ENCODE measurements around the gene HSBP1.

HSBP1 gene

DNA sequence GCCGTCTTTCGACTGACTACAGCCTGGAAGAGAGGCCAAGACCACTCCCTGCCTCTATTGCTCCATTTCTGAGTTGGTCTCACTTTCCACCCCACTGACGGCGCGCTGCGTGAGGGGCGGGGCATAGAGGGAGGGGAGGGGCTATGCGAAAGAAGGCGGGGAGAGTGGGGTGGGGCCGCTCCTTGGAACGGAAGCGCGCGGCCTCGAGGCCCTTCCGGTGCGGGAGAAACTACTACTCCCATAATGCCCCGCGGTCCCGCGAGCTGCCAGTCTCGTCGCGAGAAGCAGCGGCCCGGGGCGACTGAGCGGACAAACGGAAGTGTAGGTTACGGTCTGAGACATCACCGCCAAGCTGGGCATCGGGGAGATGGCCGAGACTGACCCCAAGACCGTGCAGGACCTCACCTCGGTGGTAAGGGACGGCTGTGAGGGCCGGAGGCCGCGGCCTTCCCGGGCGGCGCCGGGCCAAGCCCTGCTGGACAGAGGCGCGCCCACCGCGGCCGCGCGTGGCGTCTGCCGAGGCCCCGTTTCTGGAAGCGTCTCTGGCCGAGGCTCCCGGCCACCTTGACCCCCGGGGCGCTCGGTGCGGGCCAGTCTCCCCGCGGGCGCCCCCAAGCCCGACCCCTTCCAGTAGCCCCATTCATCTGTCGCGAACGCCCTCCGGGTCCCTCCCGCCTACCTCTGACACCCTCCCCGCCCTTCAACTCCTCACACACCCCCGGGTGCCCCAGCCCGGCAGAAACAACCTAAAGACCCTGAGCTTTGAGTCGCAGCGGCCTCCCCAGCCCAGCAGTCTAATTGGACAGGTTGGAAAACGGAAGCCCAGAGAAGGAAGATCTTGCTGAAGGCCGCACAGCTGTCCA lies at the start of gene HSBP1:
HSBP1 (plus strand) TSS at position 269 of the 863 bp plus-strand sequence; CDS start at position 368, 99 bp downstream.
- peak; percentile 85 for DNase-seq

DNA sequence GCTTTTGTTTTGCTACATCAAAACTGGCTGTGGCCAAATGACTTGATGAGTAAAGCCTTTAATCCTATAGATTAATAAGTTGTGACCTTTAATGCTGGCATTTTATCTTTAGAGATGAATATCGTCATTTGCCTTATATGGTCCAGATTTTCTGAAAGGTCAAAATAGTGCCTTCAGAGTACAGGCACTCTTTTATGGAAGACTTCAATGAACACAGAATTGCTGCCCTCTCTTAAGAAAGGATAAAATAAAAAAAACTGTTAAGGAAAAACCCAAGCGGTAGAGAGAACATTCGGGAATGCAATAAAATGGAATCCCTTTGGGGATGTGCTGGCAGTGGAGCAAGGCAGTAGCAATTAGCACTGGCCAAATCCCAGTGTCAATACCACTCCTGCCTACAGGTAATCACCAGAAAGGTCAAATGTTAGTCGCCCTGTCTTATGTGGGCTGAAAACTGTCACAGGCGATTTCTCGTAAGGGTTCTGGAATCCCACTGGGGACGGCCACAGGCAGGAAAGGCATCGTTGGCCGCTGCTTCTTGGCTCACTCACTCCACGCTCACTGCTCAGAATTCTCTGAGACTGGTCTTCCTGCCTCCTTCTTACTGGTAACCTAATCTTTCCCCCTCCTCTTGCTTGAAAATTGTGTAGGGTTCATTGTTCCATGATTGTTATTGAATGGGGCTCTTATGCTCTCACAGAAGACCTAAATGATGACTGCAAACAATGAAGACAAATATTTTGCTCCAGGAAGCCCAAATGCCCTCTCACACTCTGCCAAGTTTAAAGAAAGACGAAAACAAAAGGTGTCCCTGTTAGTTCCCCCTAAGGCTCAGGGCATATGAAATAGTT lies 45.4 kb upstream of the HSBP1 start:
- DNase-seq: no peak

DNA sequence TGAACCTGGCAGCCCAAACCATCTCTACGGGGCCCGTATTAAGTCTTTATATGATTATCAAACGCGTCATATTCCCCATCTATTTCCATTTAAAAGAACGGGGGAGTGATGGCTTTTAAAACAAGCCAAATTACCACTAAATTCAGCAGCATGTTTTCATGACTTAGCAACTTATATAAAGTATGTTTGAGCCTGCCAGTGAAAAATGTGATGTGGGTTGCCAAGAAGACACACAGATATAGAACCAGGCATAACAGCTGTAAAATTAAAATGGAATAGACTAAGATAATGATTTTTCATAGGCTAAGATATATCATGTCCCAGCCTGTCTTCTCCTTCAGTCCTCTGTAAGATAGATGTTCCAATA lies 44.8 kb upstream of the HSBP1 start:
- no peak for DNase-seq

DNA sequence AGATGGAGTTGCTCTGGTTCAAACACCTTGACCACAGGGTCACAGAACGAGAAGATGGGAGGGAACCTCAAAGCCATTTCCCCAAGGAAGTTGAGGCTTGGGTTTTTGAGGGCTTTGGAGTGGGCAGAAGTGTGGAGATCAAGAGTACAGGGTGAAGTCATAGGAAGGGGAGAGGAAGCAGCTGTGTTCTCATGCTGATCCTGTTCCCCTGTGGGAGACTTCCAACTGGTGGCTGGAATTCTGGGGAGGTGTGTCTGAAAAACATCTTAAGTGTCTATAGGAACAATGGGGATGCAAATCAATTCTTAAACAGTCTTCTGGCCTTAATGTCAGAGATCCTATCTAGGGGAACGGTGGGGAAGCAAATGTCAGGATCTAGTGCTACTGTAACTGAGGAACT lies 38.8 kb upstream of the HSBP1 start:
- DNase-seq: no peak

DNA sequence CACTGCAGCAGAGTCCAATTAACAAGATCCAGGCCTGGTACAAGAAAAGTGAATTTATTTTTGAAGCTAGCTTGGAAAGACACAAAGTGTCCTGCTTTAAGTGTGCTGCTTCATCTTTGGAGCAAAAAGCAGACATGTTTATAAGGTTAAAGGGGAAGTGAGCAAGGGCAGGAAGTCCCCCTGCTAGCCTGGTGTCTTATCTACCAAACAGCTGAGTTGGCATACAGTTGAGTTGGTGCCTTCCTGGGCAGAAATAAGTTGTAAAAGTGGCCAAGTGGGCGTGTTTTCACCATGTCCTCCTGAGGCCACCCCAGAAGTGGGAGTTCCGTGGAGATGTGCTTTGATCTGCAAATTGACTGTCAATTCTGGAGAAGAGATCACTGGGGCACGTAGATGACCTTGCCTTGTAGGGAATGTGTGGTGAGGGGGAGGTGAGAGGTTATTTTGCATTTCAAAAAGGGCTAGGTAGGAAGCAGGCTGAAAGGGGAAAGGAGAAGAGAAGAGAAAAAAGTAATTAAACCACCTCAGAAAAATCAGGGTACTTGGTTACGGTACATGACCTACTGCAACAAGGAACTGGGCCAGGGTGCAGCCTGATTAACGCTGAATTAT lies 38.3 kb upstream of the HSBP1 start:
- no peak for DNase-seq

DNA sequence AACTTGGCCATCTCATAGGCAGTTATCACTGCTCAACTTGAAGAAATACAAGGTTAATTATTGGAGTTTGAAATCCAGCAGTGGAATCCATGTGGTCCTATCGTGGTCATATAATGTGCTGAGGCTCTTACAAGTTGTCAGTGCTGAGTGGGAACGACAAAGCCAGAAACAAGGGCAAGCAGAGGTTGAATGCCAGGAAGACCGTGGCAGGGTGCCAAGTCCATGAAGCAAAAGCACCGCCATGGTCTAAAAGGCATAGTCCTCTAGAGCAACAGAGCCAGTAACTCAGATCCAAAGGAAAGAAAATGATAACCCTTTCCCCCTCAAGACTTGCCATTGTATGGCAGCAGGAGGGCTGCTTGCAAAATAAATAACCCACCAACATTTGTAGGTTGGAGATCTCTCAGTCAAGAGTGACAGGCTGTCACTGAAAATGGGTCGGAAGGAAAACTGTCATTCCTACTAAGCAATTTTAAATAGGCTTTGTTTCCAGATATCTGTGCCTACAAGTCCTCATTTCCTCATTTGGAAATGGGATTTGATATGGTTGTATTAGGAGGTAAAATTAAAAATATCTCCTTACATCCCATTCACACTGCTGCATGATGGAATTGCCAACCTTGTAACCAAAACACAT lies 36.4 kb upstream of the HSBP1 start:
- no peak for DNase-seq

DNA sequence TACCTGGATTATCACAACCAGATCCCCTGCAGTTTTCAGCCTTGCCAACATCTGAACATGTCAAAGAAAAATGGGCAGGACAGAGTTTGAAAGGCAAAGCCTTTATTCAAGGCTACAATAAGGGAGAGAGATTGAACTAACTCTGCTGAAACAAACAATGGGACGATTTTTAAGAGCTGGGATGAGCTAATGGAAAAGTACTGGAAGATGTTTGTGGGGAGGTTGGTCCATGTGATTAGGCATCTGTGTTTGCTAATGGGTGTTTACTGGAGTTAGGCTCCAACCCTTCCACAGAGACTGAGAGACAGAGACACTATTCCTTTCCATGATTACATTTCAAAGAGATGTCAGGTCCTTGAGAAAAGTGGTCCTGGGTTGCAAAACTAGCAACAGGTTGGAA lies 35.0 kb upstream of the HSBP1 start:
- DNase-seq: no peak

DNA sequence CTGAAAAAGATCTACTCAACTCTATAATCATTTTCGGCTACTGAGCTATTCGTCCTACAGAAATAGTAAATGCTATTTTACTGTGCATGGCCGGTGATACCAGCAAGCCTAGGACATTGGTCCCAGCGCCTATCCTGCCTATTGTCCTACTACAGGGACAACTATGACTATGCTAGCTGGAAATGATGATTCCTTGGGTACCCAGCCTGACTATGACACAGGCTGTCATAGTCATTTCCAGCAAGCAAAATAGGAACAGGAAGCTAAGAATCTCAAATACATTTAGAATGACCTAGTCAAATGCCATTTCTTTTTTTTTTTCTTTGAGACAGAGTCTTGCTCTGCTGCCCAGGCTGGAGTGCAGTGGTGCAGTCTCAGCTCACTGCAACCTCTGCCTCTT lies 33.7 kb upstream of the HSBP1 start:
- no peak for DNase-seq

DNA sequence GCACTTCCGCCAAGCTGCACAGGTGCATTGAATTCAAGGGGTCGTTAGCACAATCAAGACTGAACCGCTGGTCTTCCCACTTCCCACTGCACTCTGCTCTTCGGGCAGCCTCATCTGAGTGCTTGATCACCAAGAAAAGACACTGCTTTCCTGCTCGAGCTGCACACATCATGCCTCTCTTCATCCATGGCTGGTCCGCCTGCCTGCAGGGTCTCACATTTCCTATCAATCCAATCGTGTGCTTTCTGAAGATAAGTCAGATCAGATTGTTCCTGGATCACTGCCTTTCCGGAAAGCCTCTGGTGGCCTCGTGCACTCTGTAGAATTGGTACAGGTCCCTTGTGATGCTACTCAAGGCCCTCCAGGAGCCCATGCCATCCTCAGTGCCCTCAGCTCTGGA lies 30.8 kb upstream of the HSBP1 start:
- no peak for DNase-seq

DNA sequence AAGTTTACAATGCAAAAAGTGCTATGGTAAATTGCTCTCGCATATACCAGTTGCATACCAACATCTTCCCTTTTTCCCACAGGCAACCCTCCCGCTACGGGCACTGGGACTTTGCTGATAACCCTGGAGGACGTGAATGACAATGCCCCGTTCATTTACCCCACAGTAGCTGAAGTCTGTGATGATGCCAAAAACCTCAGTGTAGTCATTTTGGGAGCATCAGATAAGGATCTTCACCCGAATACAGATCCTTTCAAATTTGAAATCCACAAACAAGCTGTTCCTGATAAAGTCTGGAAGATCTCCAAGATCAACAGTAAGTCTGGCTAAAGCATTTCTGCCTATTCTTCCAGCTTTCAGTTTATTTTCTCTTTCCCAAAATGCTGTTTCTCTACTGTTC lies 27.9 kb upstream of the HSBP1 start:
- no peak for DNase-seq

DNA sequence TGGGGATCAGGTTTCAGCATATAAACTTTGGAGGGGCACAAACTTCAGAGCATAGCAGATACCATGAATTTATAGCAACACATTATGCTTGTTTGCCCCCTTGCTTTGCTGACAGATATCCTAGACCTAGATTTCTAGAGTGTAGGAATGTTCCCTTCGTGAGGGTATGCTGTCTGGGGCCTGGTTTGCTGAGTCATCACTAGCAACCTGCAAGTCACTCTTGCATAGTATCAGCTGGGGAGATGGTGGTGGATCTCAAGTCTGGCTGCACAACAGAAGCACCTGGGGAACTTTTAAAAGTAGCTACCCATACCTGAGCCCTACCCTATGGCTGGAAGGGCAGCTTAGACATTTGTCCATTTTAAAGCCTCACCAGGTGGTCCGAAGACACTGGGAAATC lies 22.3 kb upstream of the HSBP1 start:
- DNase-seq: no peak

DNA sequence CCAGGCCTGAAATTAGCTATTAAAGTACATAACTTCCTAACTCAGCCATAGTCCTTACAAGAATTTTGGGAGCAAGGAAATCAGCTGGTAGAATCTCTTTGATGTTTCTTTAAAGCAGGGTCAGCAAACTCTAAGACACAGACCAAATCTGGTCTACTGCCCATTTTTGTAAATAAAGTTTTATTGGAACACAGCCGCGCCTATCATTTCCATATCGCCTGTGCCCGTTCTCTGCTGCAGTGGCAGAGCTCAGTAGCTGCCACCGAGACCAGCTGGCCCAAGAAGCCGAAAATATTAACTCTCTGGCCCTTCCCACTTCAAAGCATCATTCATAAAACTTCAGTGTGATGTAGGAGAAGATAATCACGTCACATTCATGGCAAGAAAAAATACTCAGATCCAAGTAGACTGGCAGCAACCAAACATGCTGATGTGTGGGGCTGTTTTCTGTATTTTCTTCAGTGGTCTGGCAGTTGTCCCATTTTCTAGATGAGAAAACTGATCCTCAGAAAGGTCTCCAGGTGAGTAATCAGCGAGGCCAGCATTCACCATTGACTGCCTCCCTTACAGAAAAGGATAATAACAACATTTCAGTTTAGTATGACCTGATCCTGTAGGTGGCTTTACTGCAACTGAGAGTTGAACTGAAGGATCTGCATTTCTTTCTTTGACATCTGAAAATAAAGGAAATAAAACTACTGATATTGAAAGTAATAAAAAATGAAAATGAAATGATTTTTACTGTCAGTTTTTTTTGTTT lies 18.0 kb upstream of the HSBP1 start:
- no peak for DNase-seq

DNA sequence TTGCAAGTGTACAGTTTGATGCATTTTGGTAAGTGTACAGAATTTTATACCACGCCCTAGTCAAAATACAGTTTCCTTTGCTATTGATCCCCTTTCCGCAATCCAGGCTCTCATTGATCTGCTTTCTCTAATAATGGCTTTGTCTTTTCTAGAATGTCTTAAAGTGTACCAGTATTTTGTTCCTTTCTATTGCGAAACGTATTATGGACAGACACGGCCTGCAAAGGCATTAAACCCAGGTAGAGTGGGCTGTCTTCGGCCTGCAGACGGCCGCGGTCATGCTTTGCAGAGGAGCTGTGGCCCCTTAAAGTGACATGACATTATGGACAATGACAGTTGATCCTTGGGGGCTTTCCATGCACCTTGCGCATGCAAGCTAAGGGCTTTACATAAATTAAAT lies 15.9 kb upstream of the HSBP1 start:
- no peak for DNase-seq

DNA sequence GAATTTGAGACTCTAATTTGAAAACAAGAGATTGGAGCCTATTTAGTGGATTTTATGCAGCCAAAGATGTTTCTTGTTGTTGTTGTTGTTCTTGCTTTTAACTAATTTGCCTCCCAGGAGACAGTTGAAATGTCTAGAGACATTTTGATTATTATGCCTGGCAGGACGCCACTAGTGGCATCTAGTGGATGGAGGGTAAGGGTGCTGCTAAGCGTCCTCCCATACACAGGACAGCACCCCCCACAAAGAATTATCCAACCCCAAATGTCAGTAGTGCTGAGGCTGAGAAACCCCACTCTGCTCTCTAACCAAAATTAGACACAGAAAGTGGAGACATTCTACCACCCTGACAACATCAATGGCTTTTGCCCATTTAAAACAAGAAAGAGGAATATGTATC lies 15.4 kb upstream of the HSBP1 start:
- DNase-seq: no peak

DNA sequence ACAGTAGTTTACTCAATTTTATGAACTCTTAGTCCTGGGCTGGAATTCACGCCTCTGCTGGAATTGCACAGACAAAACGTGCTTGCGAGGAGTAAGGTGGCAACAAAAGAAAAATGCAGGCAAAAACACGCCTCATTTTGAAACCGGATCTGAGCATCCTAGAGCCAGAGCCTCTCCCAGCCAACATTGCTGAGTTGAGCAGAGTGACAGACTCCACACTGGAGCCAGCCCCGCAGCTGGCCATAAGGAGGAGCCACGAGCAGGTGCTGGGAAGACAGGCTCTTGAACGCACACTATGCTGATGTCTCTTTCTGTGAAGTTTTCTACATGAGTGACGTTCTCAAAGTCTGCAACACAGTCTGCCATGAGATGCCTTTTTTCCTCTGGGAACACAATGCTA lies 14.6 kb upstream of the HSBP1 start:
- no peak for DNase-seq

DNA sequence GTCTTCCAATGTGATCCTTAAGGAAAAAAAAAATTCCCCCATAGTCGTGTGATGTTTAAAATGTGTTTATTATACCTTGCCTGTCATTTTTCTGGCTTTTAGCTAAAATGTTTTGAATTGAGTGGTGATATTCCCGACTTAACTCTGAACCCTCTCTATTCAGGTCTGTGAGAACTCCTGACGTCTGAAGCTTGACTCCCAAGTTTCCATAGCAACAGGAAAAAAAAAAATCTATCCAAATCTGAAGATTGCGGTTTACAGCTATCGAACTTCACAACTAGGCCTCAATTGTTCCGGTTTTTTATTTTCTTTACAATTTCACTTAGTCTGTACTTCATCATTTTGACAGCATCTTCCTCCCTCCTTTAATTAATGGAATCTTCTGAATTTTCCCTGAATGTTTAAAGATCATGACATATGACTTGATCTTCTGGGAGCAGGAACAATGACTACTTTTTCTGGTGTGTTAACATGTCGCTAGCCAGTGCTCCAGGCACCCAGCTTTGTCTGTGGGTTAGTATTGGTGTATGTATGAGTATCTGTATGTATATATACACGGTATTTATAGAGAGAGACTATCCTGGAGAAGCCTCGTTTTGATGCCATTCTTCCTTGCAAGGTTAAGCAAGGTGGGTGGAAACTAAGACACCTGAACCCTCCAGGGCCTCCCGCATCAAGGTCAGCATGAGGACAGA lies 12.8 kb upstream of the HSBP1 start:
- no peak for DNase-seq

DNA sequence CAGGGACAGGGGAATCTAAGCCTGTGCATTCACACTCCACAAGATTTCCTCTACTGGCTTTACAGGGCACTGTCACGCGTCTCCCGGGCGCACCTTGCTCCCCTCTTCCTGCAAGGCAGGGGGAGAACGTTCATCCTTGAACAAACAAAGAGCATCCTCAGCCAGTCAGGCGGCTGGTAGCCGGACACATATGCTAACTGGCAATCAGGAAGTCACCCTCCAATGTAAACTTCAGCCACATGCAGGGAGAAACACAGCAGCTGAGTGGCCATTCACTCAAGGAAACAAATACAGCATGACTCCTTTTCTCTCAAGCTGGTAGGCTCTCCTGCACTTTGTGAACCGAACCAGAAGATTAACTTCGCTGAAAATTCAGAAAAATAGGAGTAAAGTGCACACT lies 10.8 kb upstream of the HSBP1 start:
- DNase-seq: no peak

DNA sequence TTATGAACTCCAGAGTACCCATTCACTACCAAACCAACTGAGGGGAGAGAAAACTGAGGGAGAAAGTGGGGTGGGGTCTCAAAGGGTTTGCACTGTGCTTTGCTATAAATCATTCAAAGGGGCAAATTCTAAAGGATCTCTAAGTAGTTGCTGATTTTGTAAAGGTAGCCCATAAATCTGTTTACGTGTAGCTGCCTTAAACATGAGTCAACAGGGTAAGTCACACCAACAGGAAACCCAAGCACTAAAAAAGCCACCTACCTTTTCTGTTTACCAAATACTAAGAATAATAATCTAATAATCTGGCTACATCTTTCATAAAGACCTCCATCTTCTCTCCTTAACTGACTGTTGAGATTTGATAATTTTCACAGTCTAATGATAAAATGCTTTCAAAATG lies 8.4 kb upstream of the HSBP1 start:
- no peak for DNase-seq

DNA sequence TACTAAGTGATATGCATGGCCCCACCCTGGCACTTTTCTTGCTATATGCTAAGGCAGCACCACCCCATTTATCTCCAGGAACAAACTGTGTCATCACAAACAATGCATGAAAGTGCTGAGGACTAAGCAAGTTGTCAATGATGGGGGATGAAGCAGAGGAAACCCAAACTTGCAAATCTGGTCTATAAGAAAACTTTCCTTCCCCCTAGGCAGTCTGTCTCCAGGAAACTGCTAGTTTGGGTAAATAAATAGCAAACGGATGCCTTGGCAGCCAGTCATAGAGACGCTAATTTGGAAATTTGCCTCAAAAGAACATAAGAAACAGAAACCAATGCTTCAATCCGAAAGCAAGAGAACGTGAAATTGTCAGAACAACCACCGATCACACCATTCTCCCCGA lies 5.6 kb upstream of the HSBP1 start:
- DNase-seq: peak; percentile 61

DNA sequence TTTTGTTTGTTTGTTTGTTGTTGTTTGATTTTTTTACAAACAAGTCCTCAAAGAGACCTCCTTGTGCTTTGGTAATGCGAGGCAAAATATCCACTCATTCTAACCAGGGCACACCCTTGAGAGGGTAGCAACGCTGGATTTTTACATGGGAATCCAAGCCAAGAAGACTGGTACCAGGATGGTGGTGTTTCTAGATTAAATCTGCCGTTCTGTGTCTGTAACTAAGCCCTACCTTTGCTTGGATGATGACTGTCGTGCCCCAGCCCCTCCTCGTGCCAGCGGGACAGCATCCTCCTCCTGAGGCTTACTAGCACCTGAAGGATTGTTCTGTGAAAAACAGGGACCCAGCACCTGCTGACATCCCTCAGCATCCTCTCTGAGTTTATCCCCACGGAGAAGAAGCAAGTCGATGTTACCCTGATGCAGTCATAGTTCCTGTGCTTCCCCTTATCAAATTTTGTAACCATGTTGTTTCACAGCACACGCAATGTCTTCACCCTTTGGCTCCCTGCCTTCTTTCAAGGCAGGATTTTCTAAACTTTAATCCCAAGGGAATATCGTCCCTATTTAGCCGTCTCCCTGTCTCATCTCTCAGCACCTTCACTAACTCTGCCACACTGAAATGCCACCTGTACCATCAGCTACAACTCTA lies 5.1 kb upstream of the HSBP1 start:
- no peak for DNase-seq

DNA sequence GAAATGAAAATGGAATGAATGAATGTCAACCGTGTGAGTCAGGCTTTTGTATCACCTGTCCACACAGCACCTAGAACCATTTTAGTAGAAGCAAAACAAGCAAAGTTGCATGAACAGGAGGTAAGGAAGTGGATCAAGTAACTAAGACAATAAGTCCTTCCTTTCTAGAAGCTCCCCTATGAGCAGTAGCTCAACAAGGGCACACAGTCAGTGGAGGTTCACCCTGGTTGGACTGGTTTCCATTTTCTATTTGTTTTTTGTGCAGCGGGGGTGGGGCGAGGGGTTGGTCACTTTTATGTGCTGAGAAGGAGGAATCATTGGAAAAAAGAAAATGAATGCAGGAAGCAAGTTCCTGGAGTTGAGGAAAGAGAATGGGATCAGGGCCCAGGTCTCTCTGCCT lies 4.0 kb upstream of the HSBP1 start:
- no peak for DNase-seq
